GM19099 (cell line): ENCODE data around the gene DHX32.

Experiments used
- POLR2A ChIP-seq: IDR thresholded peaks from 3 replicates; pipeline ENCODE4 v1.6.1; 2011; ENCODE audit warnings: low read depth; ENCODE audit not compliant: insufficient read length; ENCODE audit errors: extremely low read depth

The DHX32 gene

DNA sequence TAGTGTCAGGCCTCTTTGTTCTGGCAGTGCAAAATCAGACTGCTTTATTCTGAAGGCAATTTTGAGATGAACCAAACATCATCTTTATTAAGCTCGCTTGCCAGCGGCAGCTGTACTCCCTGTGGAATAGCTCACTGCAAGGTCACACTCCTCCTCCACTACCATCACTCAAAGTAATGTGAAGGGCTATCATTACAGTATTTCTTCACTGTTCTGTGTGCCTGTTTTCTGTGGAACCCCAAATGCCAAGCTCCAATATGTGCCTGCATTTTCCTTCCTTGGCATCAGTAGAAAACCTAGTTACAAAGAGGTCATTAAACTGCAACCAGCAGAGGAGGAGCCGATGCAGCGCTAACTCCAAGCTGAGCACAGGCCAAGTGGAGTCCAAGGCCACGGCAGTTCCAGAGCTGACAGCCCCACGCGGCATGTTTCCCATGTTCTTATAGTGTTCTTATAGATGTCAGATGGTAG is 36.3 kb downstream of the DHX32 start:
- TF ChIP-seq POLR2A = no peak

DNA sequence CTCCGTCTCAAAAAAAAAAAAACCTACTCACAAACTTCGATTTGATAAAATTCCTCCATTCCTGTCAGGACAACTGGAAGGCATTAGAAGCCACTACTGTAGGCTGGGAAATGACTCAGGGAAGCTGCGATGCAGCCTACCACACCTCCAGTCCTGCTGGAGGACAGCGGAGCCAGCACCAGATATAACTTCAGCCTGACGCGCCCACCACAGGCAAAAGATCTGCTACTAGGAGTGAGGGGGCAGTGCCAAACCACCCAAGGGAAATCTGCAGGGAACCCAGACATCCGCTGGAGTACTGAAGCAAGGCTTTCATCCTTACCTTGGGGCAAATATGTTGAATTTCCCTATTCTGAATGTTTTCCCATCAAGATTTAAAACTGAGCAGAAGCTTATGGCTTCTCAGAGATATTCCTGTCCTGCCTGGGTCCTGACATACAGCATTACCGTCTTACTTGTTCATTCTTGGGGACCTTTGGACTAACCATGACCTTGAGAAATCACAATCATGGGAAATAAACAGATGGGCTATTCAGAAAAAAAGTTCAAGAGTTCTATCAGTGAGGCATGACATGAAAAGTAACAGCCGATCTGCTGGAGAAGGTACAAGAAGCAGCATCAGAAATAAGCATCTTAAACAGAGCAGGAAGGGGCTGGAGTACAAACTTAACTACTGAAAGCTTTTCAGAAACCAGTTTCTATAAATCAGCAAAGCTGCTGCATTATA is 37.3 kb downstream of the DHX32 start:
- TF ChIP-seq POLR2A = no peak

DNA sequence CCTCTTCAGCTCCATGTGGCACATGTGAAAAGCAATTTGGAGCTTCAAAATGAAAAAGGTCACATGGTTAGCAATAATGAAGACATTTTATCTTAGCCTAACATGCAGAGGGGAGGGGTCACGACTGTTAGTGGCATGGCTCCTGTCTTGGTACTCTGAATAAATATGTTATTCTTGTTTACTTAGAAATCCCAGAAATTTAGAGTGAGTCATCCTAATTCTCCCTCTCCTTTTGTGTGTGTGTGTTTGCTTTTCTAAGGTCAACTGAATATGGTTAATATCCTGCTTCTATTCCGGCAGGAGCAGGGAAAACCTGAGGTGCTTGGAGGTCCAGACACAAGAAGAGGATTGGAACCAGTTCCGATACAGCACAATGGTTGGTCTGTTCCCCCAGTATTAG is 40.1 kb downstream of the DHX32 start:
- no peak for TF ChIP-seq POLR2A

DNA sequence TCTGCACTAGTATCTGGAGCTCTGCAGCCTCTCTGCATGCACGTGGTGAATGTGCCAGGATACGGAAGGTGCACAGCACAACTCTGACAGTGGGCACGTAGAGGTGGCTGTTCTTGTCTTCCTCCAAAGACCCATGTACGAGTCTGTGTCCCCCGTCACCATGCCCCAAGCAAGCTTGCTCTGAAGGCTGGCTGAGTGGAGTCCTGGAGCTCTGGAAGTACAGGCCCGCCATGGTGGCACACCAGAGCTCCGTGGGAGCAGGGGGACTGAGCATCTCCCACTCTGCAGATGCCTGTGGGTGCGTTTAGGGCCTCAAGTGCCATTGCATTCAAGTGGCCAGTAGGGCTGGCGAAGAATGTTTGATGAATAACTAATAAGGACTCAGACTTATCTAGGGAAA is 40.7 kb downstream of the DHX32 start:
- TF ChIP-seq POLR2A = no peak

DNA sequence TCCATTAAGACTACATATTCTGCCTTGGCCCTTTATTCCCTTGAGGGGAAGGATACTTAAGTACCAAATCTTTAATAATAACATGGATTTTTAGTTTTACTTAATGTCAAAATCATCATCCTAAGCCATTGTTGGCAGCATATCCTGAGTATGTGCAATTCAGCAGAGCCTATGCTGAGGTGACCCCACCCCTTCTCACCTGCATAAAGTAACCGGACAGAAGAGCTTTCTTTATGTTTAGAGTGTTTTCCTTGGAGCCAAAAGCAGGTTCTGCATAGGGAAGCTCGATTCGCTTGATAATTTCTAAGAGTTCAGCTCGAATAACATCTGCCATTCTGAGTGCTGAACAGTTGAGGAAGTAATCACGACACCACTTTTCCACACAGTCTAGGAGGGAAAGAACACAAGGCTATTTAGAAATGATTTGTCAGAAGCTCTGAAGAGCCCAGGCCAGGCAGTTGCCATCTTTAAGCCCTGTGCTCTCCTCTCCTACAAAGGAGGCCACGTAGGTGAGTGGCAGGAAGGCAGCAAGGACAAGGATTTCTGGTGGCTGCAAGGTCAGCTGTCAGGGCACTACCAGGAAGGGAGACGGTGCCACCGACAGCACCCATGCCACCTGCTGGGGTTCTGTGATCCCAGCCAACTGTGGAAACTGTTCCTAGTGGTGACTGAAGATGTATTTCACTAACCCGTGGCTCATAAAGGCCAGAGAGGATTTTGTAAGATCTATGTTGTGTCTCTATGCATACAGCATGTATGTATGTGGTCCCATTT is 42.1 kb downstream of the DHX32 start:
- no peak for TF ChIP-seq POLR2A

DNA sequence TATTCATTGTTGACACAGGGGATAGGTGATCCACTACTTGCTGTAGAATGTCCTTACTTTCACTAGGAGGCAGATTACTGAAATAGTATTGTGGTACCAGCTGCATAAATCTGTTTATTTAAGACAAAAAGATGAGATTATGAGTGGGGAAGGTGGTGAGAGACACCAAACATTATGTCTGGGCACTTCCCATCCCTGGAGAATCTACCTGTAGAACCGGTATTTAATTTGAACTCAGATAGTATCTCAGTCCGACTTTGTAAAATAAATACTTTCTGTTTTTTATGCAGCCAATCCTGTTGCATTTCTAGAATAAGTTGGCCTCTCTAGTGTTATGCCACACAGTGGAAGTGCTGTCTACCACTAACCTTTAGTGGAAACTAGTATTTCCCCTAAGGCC is 44.3 kb downstream of the DHX32 start:
- no peak for TF ChIP-seq POLR2A

DNA sequence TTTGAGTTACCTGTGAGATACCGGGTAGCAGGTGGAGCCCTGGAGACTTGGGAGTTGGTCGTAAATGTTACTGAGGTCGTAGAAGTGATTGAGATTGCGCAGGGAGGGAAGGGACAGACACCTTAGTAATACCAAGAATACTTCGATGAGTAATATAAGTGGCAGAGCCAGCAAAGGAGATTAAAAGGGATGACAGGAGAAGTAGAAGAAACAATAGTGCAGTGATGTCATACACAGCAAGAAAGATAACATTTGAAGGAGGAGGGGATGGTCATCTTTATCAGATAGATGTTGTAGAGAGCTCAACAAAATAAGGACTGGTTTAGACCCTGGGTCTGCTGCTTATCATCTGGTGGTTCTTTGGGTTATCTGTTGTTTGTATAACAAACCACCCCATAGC is 52.8 kb downstream of the DHX32 start:
- no peak for TF ChIP-seq POLR2A

DNA sequence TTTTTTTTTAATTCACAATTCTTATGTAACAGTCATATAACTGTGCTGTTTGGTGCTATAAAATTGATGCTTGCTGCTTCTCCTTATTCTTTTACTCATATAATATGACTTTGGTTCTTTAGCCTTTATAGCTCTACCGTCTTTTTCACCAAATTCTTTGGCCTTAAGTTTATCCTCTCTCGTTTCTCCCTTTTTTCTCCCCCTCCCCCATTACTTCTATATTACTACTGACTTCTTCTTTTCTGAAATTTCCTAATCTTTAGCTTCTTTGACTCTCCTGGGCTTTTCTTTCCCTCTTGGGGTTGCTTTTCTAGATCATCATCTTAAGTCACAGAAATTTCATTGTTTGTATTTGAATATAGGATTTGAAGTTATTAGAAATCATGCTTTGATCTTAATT is 54.0 kb downstream of the DHX32 start:
- no peak for TF ChIP-seq POLR2A

DNA sequence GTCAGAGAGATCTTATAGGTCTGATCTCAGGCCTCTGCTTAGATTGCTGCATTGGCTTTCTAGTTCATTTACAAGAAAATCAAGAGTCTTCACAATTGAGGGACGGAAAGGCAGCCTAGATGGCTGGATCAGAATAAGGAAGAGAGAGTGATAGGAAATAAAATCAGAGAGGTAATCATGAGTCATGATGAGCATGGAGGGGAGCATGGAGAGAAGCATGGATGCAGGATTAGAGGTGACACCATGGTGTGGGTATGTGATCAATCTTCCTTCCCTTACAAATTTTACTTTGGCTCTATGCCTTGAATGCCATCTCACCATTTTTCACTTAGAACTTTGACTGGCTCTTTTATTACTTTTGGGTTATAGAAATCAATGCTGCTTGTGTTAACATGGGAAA is 56.4 kb downstream of the DHX32 start:
- no peak for TF ChIP-seq POLR2A

DNA sequence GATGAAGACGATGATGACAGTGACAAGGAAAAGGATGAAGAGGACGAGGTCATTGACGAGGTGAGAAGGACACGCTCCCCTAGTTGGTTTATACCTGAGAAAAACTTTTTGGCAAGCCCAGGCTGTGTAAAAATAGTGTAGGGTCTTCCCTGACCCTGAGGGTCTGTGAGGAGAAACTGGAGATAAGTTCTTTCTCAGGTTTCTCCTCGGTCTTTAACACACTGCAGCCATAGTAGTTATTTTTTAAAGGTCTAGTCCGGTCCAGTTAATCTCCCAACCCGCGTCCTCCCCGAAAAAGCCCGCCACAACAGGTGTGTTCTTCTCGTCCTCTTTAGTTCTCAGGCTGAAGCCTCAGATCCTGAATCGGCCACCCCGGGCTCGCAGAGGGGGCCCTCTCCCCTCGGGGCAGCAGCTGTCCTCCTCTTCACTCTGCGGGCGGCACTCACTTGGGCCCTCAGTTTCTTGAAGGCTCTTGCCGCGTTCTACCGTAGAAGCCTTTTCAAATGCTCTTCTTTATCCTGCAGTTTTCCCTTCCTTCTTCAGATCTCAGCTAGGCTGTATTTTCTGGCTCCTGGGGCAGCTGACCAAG is 57.3 kb downstream of the DHX32 start:
- TF ChIP-seq POLR2A = no peak

DNA sequence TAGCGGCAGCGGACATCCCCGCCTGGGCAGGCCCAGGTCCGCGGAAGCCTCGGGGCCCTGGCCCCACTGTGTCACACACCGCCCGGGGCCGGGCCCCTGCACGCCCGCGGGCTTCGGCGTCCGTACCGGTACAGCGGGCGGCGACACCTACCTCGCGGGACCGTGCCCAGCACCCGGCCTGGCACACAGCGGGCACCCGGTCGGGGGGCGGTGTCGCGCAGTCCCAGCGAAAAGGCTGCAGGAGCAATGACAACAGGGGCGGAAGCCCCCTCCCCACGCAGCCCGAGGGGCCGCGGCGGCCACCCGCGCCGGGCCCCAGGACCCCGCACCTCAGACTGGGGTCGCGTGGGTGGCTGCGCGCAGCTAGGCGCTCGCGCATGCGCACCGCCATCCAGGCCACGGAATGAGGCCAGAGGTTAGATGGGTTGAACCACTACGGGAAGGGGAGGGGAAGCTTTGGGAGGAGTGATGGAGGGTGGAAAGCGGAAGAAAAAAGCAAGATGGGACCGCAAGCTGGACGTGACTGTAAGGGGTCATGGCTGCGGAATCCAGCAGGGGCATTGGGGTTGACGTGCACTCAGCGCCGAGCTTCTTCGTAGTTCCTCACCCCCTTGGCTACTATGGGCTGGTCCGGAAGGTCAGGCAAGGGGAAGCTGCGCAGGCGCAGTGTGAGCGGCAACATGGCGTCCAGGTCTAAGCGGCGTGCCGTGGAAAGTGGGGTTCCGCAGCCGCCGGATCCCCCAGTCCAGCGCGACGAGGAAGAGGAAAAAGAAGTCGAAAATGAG is 58.0 kb downstream of the DHX32 start, which contains the start of the genes BCCIP and UROS:
Gene BCCIP (plus strand): TSS at position 669 of the 785 bp plus-strand sequence. CDS start 12 bp downstream, at position 681.
Gene UROS (minus strand): TSS at position 381 of the 785 bp plus-strand sequence. CDS start 6,759 bp downstream, outside the sequence.
- peak; percentile 74 for TF ChIP-seq POLR2A

DNA sequence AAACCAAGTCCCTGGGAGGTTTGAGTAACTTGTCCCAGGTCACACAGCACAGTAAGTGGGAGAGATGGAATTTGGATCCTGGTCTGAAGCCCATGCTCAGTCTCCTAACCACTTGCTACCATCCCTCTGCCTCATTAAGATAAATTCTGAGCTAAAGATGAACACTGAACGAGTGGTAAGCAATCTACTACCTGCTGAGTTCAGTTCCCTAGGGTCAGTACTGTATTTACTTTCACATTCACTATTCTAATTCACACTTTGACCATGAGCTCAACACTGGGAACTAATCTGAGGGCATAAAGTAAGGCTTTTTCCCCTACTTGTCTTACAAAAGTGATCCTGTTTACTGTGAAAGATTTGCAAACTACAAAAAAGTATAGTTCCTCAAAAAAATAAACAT is 60.4 kb downstream of the DHX32 start:
- TF ChIP-seq POLR2A = no peak

DNA sequence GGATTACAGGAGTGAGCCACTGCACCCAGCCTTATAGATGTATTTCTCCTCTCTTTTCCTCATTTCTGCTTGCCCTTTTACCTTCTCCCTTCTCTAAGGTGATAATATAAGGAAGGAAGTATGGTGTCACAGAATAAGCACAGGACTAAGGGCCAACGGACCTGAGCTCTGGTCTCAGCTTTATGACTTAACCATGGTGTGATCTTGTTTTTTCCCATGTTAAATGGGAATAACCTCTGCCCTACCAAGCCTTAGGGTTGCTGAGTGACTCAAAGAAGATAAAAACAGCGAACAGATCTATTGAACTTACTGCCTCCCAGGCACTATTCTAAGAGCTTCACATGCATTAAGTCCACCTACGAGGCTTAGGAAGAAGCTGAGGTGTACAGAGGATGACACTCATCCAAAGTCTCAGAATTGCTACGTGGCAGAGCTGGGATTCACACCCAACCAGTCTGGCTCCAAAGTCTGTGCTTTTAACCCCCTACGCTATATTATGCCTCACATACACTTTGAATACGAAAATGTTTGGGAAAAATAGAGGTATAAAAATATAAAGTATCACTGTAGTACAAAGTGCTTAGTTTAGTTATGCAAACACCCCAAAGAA is 63.6 kb downstream of the DHX32 start:
- TF ChIP-seq POLR2A = no peak

DNA sequence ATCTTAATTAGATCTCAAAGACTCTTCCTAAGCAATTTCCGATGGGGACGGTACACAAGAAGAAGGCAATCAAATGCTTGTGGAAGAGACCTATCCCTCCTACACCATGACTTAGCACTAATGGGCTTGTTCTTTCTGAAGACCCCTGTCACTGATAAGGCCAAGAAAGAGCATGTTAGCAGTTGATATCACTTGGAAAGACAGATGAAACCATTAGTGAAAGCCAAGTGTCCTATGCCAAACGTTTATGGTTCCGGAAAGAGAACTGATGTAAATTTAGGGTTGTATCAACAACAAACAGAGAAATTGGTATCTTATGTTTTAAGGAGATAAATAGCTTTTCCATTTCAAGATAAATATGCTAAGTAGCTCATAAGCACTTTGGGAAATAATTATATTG is 64.5 kb downstream of the DHX32 start:
- no peak for TF ChIP-seq POLR2A
